Dedifferentiated amniotic fluid mesenchymal stem cell (primary cell): ENCODE results near the gene CD34.
"Not testable (repeated sequence)": the region's sequence is repeated elsewhere in the genome, so short reads cannot be mapped to it uniquely, and the experiment has no call there.

Source experiments
- DNase-seq: peaks from one replicate; pipeline ENCODE4 v3.0.0-alpha.2; 2016; ENCODE audit errors: extremely low spot score

The CD34 gene

DNA sequence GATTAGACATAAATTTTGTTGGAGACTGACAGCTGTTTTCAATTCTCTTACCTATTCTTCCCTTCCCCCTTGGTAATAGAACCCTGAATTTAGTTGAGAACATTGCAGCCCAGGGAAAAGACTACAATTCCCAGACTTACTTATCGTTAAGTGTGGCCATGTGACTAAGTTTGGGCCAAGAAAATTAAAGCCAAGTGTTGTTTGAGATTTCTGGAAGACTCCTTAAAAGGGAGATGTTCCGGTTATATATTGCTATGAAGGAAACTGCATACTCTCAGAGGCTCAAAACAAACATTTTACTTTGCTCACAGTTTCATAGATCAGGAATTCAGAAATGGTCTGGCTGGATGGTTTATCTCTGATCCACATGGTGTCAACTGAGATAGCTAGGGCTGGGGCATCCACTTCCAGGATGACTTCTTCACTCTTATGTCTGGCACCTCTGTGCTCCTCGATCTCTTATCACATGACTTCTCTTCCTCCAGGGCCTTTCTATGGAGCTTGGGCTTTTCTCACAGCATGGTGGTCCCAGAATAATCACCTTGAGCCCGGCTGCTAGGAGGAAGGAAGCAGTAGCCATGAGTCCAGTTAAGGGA, 22.4 kb upstream of the CD34 start:
- no peak for DNase-seq

DNA sequence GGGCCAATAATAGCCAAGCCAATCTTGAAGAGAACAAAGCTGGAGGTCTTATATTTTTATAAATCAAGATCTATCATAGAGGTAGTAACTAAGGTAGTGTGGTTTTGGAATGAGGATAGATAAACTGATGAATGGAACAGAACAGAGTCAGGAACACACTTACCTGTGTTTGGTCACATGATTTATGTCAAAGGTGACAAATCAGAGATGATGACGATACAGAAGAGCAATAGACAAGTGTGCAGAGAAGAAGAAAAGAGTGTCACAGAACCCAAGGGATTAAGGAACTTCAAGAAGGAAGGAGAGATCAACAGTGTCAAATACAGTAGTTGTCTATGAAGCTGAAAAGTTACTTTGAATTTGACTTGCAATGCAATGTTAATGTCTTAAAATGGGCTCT, 16.1 kb upstream of the CD34 start:
- no peak for DNase-seq

DNA sequence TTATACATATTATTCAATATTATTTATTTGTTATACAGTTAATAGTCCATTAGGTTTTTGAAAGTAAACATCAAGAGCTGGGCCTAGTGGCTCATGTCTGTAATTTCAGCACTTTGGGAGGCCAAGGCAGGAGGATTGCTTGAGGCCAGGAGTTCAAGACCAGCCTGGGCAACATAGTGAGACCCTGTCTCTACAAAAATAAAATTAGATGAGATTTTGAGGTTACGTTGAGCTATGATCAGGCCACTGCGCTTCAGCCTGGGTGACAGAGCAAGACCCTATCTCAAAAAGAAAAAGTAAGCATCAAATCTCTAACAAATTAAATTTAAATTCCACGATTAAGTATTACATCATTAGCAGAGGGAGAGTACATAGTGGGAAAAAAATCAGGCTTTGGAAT, 15.0 kb upstream of the CD34 start:
- DNase-seq = not testable (repeated sequence)

DNA sequence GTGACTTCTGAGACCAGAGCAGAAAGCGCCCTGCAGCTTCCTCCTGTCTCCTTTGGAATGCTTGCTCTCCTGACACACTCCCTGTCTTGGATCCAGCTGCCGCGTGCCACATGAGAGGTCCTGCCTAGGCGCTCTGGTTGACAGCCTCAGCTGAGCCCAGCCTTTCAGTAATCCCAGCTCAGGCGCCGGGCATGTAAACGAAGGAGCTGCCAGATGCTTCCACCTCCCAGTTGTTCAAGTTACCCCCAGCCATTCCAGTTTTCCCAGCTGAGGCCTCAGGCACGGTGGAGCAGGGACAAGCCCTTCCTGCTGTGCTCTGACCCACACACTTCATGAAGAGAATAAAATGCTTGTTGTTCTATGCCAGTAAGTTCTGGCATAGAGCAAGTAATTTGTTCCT, 14.3 kb upstream of the CD34 start:
- DNase-seq = peak; percentile 57

DNA sequence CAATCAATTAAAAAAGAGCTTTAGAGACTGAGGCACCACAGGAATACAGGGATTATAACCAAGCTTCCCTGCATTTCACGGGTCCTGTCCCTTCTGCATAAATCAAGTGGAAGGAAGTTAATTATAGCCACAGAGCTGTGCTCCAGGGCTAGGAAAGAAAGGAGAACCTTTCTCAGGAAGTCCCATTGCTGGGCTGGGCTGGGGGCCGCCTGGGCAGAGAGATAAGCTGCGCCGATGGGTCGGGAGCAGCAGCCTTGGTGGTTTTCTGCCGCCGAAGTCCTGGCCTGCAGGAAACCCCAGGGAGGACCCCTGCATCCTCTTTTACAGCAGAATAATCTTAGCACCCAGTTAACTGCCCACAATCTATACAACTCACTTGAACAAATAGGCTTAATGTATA, 12.6 kb upstream of the CD34 start:
- DNase-seq = no peak

DNA sequence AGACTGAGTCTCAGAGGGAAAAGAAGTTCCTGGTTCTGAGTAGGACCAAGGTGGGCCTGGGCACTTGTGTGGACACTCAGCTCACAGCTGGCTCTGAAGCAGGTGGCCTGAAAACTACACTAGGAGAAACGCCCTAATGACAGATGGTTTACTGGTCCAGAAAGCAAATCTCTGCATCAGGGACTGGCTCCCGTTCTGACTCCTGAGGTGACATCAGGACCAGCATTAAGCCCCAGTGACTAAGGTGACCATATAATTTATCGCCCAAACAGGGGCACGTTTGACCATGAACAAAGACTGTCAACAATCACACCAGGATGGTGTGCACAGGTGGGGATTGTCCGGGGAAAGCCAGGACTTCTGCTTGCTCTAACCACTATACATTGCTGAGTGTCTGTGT, 12.2 kb upstream of the CD34 start:
- DNase-seq = no peak

DNA sequence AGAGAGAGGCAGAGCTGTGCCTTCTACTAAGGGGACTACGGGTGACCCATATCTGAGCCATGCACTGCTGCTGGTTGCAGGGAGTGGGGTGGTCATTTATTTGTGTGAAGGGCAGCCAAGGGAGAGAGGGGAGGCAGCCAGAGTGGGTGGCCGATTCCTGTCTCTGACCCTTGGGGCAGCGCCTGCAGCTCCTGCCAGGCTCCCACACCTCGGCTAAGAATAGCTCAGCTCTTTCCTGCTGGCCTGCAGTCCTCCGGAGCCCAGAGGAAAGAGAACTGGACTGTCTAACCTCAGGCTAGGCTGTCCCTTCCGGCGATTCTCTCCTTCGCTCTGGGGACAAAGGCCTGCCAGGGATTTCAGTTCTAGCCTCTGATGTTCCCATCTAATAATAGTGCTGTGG, 11.6 kb upstream of the CD34 start:
- no peak for DNase-seq

DNA sequence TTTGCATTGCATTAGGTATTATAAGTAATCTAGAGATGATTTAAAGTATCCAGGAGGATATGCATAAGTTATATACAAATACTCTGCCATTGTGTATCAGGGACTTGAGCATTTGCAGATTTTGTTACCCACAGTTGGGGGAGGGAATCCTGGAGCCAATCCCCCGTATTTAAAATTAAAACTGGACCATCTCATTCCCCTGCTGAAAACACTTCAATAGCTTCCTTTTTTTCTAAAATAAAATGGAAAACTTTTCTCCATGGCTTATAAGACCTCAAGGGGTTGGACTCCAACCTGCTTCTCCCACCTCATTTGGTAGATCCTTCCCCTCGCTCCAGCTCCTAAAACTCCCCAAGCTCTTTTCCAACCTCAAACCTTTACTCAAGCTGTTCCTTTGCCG, 10.4 kb upstream of the CD34 start:
- DNase-seq = no peak

DNA sequence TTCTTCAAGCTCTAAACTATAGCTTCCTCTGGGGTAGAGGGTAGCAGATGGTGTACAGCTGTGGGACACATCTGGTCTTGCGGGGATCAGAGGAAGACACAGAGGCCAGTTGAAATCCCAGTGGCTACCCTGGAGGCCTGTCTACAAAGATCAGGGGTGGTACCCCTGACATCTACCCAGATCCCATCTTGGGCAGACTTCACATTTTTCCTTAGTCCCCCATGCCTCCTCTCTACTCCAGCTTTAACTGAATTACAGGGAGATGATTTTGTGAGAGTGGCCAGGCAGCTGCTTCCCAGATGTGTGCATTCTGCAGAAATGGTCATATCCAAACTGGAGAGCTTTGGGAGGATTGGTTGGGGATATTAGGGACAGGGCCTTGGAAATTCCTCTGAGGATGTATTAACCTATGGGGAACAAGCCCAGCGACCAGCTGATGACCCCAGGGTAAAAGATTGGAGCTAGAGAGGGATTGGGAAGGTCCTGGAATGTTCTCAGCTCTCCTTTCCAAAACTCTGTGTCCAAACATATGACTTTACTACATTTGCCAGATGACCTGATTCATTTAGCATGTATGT, 9.6 kb upstream of the CD34 start:
- DNase-seq = no peak

DNA sequence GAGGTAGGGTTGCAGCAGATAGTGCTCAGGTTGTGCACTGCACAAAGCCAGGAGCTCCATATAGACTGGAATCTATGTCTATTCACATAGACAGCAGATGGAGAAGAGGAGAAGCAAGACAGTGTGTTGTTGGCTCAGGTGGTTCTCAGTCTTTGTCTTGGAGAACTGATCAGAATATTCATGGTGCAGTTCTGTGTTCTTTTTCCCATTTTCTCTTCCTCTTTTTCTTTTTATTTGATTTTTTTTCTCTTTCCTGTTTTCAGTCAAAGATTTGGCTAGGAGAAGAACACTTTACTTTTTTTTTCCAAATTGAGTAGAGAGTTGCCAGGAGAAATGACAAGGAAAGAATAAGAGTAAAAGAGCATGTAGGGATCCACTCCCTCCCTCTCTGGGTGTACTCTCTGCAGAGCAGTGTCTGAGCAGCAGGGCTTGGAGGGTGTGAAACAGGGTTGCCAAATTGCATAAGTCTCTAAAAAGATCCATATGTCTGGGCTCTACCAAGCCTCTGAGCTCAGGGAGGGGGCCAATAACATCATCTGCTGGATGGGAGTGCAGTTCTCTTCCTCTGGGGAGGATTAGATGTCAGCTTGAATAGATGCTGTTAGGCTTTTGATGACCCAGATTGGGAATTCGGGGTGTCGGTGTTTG, 8.7 kb upstream of the CD34 start:
- peak; percentile 74 for DNase-seq

DNA sequence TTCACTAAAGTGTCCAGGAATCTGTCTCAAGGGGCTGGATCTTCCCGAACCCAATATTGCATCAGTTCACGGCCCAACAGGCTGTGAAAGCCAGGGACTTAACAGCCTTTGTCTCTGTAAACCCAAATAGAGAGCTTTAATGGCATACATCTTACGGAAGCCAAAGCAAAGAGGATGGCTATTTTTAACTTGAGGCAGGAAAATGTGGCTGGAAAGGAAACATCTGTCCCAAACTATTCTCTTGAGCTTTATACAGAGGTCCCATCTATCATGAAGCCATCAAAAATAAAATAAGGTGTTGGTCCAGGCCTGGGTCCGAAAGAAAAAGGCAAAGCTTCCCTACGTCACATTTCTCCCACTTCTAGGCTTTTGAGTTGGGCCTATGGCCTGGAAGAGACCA, 7.7 kb upstream of the CD34 start:
- DNase-seq = no peak

DNA sequence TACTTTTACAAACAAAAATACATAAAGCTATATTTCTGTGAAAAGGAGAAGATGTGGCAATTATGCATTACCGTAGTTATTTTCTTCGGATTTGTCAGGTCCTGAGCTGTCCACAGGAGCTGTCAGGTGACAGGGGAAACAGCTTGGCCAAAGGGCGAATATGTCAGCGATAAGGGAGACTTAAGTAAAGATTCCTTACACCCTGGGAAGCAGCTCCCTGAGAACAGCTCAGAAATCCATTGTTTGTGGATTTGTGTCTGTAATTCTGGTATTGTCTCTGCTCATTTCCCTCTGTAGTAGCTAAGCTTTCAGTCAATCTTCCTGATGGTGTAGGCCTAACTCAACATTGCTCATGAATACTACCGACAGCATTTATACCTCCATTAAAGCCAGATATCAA, 7.1 kb upstream of the CD34 start:
- DNase-seq = no peak

DNA sequence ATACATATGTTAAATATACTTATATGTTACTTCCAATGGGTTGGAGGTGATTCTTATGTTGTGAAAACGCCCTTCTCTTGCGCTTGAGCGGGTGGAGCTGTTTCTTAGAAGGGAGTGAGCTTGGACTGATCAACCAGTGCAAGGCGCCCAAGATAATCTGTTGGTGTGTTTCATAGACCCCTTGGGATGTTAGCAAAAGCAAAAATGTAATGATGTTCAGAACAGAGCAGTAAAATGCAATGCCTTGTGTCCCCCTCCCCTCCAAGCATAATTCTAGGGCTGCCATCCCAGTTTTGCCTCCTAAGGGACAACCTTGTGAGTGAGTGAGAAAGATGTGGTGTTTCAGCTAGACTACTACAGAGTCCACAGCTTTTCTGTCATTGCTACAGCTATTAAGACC, 6.2 kb upstream of the CD34 start:
- DNase-seq = no peak

DNA sequence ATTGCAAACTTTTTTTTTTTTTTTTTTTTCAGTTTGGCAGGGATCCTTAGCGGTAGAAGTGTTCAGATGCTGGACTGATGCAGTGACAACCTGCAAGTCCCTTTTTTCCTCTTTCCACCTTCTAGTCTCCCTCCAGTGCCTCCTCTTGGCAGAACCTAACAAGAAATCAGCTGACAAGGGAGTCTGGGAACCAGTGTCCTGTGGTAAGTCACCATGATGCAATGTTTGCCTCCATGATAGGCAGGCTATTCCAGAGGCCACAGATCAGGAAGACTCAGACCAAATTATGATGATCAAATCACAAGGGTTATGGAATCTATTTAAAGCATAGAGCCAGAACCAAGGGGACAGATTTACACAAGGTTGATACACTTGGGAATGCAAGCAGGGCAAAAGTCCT, 3.0 kb upstream of the CD34 start:
- no peak for DNase-seq

DNA sequence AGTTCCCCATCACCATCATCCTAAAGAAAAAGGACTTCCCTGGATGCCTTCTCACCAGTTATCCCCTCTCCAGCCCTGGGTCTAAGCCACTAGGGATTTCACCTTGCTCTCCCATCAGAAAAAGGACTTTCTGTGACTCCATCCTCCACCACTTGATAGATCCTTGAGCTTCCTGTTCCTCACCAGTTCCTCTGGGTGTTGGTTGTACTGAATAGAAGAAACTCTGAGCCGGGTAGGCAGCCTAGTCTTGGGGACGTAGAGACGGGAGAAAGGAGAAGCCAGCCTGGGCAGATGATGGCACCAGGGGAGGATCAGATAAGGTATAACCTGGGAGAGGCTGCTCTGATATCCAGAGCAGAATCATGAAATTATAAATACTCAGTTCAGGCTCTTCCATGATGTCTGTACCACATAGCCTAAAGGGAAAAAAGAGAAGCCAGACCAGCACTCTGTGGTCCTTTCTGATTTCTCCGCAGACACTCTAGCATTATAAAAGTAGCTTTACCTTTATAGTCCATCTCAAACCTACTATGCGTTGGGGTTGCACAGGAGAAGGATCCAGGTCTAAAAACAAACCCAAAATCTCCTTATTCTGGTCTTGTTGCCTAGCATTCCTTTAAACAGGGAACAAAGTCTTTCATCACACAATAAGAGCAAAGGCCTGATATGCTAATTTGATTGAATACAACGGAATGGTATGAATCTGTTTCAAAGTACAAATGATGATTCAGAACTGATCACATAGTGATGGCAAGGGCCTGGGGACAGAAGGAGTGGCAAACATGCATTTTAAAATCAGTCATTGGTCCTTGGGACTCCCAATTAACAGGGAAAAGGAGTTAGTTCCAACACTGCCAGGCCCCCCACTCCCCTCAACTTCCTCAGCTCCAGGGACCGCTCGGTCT, 1.2 kb upstream of the CD34 start:
- DNase-seq = no peak

DNA sequence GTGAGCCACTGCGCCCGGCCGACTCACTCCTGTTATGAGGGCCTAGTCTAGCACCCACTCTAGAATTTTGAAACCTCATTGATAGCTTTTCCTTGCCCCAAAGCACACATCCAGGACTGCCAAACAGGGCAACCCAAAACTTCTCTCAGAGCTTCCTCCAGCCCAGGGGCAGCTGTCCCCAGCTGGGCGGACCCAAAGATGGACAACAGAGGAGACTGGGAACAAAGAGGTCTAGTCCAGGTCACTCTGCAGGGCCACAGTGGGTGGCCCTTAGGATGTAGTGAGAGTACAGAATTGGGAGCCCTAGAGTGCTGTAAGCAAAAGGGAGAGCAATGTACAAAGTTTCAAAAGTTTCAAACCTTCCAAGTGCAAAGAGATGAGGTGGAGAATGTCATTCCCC, 1.2 kb downstream of the CD34 start:
- no peak for DNase-seq

DNA sequence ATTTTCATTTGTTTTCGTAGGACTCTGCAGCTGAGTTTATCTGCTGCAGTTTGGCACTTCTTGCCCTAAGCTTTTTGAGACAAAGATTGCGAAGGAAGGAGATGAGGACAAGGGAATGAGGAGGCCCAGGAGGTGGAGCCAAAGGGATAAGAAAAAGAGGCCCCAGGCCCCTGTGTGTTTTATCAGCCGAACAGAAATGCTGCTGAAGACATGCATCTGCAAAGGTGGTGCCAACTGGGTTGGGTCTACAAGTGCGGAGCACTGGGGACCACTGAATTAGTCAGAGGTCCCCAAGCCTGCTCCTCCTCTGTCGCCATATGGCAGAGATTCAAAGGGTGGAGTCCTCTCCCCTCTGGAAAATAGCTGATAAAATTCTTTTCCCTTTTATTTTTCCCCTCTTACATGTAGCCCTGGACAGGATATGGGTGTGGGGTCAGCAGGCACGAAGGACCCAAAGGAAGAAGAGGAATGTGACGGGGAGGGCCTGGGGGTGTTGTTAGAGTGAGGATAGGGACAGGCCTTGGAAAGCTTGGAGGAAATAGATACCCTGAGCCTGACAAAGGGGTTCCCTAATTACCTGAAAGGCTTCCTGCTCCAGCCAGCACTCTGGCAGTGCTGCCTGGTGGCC, 2.7 kb downstream of the CD34 start:
- no peak for DNase-seq

DNA sequence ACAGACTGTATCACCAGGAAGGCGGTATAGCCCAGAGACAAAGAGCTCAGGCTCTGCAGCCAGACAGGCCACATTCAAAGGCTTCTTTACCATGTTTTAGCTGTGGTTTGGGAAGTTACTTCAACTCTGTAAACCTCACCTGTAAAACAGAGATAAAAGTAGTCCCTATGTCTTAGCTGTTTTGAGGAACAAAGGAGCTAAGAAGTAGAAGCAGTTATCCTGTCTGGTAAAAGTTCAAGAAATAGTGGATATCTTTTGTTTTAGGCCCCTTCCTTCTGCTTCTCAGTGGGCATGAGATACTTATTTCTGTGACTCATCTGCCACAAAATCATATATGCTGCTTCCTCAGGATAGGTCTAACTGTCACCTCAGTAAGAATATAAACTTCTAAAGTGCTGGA, 6.5 kb downstream of the CD34 start:
- DNase-seq = no peak

DNA sequence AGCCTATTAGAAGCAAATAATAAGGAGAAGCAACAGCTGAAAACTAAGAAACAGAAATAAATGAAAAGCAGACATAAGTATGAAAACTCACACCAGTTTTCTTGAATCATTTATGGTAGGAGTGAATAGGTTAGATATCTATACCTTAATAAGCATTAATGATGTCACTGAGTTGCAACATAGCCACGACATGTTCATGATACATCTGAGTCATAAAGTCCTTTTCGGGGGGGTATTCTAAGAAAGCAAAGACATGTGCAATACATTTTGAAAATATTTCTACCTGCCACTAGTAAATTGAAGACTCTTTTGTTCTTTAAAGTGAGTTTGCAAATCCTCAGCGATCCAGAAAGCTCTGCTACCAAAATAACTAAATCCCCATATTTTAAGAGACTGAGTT, 7.2 kb downstream of the CD34 start:
- DNase-seq = no peak

DNA sequence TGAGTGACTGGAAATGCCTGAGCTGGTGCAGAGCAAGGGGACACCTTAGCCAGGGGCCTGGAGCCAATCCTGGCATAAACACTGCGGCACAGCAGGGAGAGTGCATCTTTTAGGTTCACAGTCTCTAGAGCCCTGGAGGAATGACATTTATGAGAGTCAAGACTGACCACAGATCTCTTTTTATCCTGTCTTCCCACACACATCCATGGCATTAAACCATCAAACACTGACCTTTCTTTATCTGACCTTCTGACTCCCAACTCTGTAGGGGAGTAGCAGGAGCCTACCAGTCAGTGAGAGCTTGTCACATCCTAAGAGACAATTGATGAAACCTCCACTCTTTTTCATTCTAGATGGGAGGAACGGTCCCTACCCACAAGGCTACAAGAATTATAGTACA, 7.9 kb downstream of the CD34 start:
- DNase-seq = no peak

DNA sequence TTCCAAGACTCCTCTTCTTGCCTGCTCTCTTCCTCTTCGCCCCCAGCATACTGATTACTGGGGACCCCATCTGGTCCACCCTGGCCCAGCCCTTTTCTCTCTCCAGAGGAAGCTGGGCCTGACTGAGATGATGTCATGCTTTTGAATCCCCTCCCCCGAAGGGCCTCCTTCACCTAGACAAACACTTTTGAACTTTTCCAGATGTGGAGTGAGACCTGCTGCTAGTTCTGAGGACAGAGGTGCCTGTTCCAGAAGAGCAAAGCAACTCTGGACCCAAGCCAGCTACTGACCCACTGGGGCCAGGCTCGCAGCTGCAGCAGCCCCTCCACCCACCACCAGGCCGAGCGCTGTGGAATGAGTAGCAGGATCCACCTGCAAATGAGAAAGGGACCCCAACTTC, 8.4 kb downstream of the CD34 start:
- DNase-seq = no peak

DNA sequence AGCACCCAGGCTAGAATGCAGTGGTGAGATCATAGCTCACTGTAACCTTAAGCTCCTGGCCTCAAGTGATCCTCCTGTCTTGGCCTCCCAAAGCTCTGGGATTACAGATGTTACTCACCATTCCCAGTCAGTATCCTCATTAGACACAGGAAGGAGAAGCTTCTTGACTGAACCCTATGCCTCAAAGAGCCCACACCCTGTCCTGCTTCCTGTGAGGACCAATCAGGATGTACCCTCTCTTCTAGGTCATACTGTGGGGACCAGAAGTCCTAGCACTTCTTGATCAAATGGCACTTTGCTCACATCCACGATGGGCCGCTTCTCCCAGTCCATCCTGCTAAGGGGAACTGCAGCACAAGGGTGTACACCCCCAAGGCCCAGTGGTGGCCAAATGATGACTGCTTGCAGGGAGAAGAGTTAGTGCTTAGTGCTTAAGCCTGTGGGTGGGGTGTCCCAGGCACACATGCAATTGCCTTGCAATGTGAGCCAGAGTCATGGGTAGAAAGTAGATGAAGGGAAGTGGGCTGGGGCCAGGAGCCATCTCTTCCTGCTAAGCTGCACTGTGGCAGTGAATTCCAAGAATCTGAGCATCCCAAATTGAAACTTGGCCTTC, 9.8 kb downstream of the CD34 start:
- no peak for DNase-seq
